ENCODE results near the gene TMCC2.
"Not testable (repeated sequence)": the region's sequence is repeated elsewhere in the genome, so short reads cannot be mapped to it uniquely, and the experiment has no call there.

The TMCC2 gene

GRCh38 chr1:205279986-205280385 lies 52.2 kb downstream of the TMCC2 start:
- no peak for ATAC-seq
- TF ChIP-seq CSRNP3 (CRISPR knock-in tag; IDR thresholded peaks at IDR 0.05) (no peak), PATZ1 (CRISPR knock-in tag; IDR thresholded peaks at IDR 0.05; ENCODE audit: borderline replicate concordance) (no peak), OSR1 (CRISPR knock-in tag; IDR thresholded peaks at IDR 0.05) (no peak), POU6F1 (CRISPR knock-in tag; IDR thresholded peaks at IDR 0.05; ENCODE audit: borderline replicate concordance, low read depth) (no peak)

- ATAC-seq: not testable (repeated sequence)
Measured at GRCh38 chr1:205280666-205281395, 53.1 kb downstream of the TMCC2 start.

- no peak for ATAC-seq
- TF ChIP-seq RARB (CRISPR knock-in tag; IDR thresholded peaks at IDR 0.05): no peak
- TF ChIP-seq CSDC2 (CRISPR knock-in tag; IDR thresholded peaks at IDR 0.05): no peak
- no peak for TF ChIP-seq ZFP3 (CRISPR knock-in tag; IDR thresholded peaks at IDR 0.05)
- TF ChIP-seq GLIS3 (CRISPR knock-in tag; IDR thresholded peaks at IDR 0.05): no peak
- TF ChIP-seq TCF4 (CRISPR knock-in tag; IDR thresholded peaks at IDR 0.05; ENCODE audit: borderline replicate concordance): no peak
- no peak for TF ChIP-seq ZNF565 (CRISPR knock-in tag; conservative IDR thresholded peaks at IDR 0.05; ENCODE audit: low read depth)
- no peak for TF ChIP-seq SNAI2 (CRISPR knock-in tag; IDR thresholded peaks at IDR 0.05)
- TF ChIP-seq POU6F1 (CRISPR knock-in tag; IDR thresholded peaks at IDR 0.05; ENCODE audit: borderline replicate concordance, low read depth): no peak
- TF ChIP-seq TOX (CRISPR knock-in tag; IDR thresholded peaks at IDR 0.05; ENCODE audit: borderline replicate concordance): no peak
- no peak for TF ChIP-seq CREB5 (CRISPR knock-in tag; IDR thresholded peaks at IDR 0.05; ENCODE audit: low read depth)
- TF ChIP-seq ZNF70 (CRISPR knock-in tag; IDR thresholded peaks at IDR 0.05): no peak
- TF ChIP-seq ZFP30 (CRISPR knock-in tag; IDR thresholded peaks at IDR 0.05): no peak
- TF ChIP-seq PPARA (CRISPR knock-in tag; IDR thresholded peaks at IDR 0.05; ENCODE audit: borderline replicate concordance): no peak
- no peak for TF ChIP-seq ARNTL (CRISPR knock-in tag; IDR thresholded peaks at IDR 0.05; ENCODE audit: borderline replicate concordance, low read depth)
- TF ChIP-seq ZC3H10 (CRISPR knock-in tag; IDR thresholded peaks at IDR 0.05): no peak
- no peak for TF ChIP-seq OSR1 (CRISPR knock-in tag; IDR thresholded peaks at IDR 0.05)
- TF ChIP-seq CSRNP3 (CRISPR knock-in tag; IDR thresholded peaks at IDR 0.05): no peak
- TF ChIP-seq ISL1 (CRISPR knock-in tag; IDR thresholded peaks at IDR 0.05): no peak
- no peak for TF ChIP-seq TSHZ2 (CRISPR knock-in tag; IDR thresholded peaks at IDR 0.05)
- TF ChIP-seq ZNF8 (CRISPR knock-in tag; IDR thresholded peaks at IDR 0.05): no peak
Measured at GRCh38 chr1:205283270-205284147, 55.8 kb downstream of the TMCC2 start.
